OCI-LY1 (cell line): ENCODE measurements around the gene CLBA1.

Source experiments
- H2AFZ ChIP-seq: fragments of 200-600 bp; sonication (generic), shearing (Covaris generic); 2 replicates; pipeline ENCODE4 v1.6.0; 2014; ENCODE audit warnings: antibody characterized with exemption, mild to moderate bottlenecking, low read length
- H3F3A ChIP-seq: fragments of 200-600 bp; sonication (generic), shearing (Covaris generic); 2 replicates; pipeline ENCODE4 v1.6.0; 2014; ENCODE audit warnings: mild to moderate bottlenecking, antibody characterized with exemption, low read length, moderate library complexity; ENCODE audit not compliant: insufficient read depth
- H3K27ac ChIP-seq: fragments of 200-600 bp; sonication (generic); 2 replicates; pipeline ENCODE4 v1.5.1; 2014; ENCODE audit warnings: low read length, mixed run types, mild to moderate bottlenecking, low read depth; ENCODE audit not compliant: poor library complexity, severe bottlenecking
- H3K27me3 ChIP-seq: fragments of 200-600 bp; sonication (generic); 2 replicates; pipeline ENCODE4 v1.6.0; 2014; ENCODE audit warnings: antibody characterized with exemption, mild to moderate bottlenecking, low read length, moderate library complexity; ENCODE audit not compliant: insufficient read depth
- H3K36me3 ChIP-seq: fragments of 200-600 bp; sonication (generic); 2 replicates; pipeline ENCODE4 v1.6.1; 2014; ENCODE audit warnings: mild to moderate bottlenecking, antibody characterized with exemption, low read length, moderate library complexity, mixed read lengths; ENCODE audit not compliant: insufficient read depth
- H3K4me1 ChIP-seq: fragments of 200-600 bp; sonication (generic); 2 replicates; pipeline ENCODE4 v1.5.1; 2014; ENCODE audit warnings: mild to moderate bottlenecking, low read length, moderate library complexity; ENCODE audit not compliant: insufficient read depth, severe bottlenecking
- H3K4me2 ChIP-seq: fragments of 200-600 bp; sonication (generic), shearing (Covaris generic); 2 replicates; pipeline ENCODE4 v1.6.1; 2014; ENCODE audit warnings: low read length
- H3K4me3 ChIP-seq: fragments of 200-600 bp; sonication (generic); 2 replicates; pipeline ENCODE4 v1.5.1; 2014; ENCODE audit warnings: low read length, low read depth, mild to moderate bottlenecking, mixed read lengths; ENCODE audit not compliant: poor library complexity, severe bottlenecking
- H3K79me2 ChIP-seq: fragments of 200-600 bp; shearing (Covaris generic); 2 replicates; pipeline ENCODE4 v1.6.1; 2016; ENCODE audit warnings: mixed run types, low read length, mixed read lengths; ENCODE audit not compliant: insufficient read depth
- H3K9ac ChIP-seq: fragments of 200-600 bp; sonication (generic), shearing (Covaris generic); 2 replicates; pipeline ENCODE4 v1.6.1; 2014; ENCODE audit warnings: mild to moderate bottlenecking, low read length, mixed read lengths
- H3K9me2 ChIP-seq: fragments of 200-600 bp; sonication (generic), shearing (Covaris generic); 2 replicates; pipeline ENCODE4 v1.6.1; 2014; ENCODE audit warnings: low read depth, mild to moderate bottlenecking, low read length, mixed read lengths
- H3K9me3 ChIP-seq: fragments of 200-600 bp; shearing (Covaris generic); 2 replicates; pipeline ENCODE4 v1.6.1; 2014; ENCODE audit warnings: low read length, mixed read lengths
- H4K20me1 ChIP-seq: fragments of 200-600 bp; sonication (generic), shearing (Covaris generic); 2 replicates; pipeline ENCODE4 v1.6.0; 2016; ENCODE audit warnings: mild to moderate bottlenecking, low read length; ENCODE audit not compliant: insufficient read depth
- CTCF ChIP-seq: fragments of 200-600 bp; sonication (generic), shearing (Covaris generic); IDR thresholded peaks from 2 replicates; pipeline ENCODE4 v1.5.1; 2017; ENCODE audit warnings: mild to moderate bottlenecking, antibody characterized with exemption, low read length, moderate library complexity, mixed read lengths
- EZH2 ChIP-seq: fragments of 200-600 bp; sonication (generic), shearing (Covaris generic); IDR thresholded peaks from 2 replicates; pipeline ENCODE4 v1.8.0; 2017; ENCODE audit warnings: borderline replicate concordance, mixed run types, mild to moderate bottlenecking, antibody characterized with exemption, low read length, moderate library complexity, mixed read lengths

CLBA1 gene

GRCh38 chr14:104956290-104956890, 29.2 kb upstream of the CLBA1 start:
- Histone ChIP-seq H3F3A (no peaks in the 10 kb centered on the region), H4K20me1 (no peaks in the 10 kb centered on the region), H3K9ac (no peak overlapping the region), H3K4me1 (no peaks in the 10 kb centered on the region), H3K27ac (no peak overlapping the region), H3K9me2 (no peaks in the 10 kb centered on the region), H3K27me3 (no peaks in the 10 kb centered on the region; the same call in 1 of the 2 replicates), H3K4me3 (no peak overlapping the region), H3K4me2 (no peak overlapping the region), H3K36me3 (no peaks in the 10 kb centered on the region), H2AFZ (no peak overlapping the region), H3K79me2 (no peaks in the 10 kb centered on the region), H3K9me3 (no peaks in the 10 kb centered on the region)
- no peak for TF ChIP-seq CTCF
- no peak for TF ChIP-seq EZH2

GRCh38 chr14:104957146-104958113, 28.2 kb upstream of the CLBA1 start:
- Histone ChIP-seq H3K9me2 (no peaks in the 10 kb centered on the region), H3F3A (no peaks in the 10 kb centered on the region), H3K79me2 (no peaks in the 10 kb centered on the region), H3K27me3 (no peaks in the 10 kb centered on the region; the same call in 1 of the 2 replicates), H3K4me3 (no peak overlapping the region), H4K20me1 (no peaks in the 10 kb centered on the region), H3K4me2 (no peak overlapping the region), H3K4me1 (no peaks in the 10 kb centered on the region), H3K9ac (no peak overlapping the region), H3K36me3 (no peaks in the 10 kb centered on the region), H2AFZ (no peak overlapping the region), H3K27ac (no peak overlapping the region), H3K9me3 (no peaks in the 10 kb centered on the region)
- no peak for TF ChIP-seq EZH2
- no peak for TF ChIP-seq CTCF

- Histone ChIP-seq H3K27me3 (peaks cover 16% of the 10 kb centered on the region), H4K20me1 (no peaks in the 10 kb centered on the region), H3K4me1 (peaks cover 11% of the 10 kb centered on the region), H3K9me2 (no peaks in the 10 kb centered on the region), H3K4me3 (no peak overlapping the region), H3F3A (no peaks in the 10 kb centered on the region), H3K79me2 (no peaks in the 10 kb centered on the region), H3K9me3 (no peaks in the 10 kb centered on the region), H3K9ac (no peak overlapping the region), H3K36me3 (no peaks in the 10 kb centered on the region), H2AFZ (no peak overlapping the region), H3K27ac (no peak overlapping the region), H3K4me2 (no peak overlapping the region)
- TF ChIP-seq CTCF (no peak), EZH2 (no peak)
These were observed 21.0 kb upstream of the CLBA1 start for GRCh38 chr14:104964546-104964945.
